Endothelial cell of umbilical vein (primary cell): Measurements from ENCODE around the gene TMEM186.

ENCODE experiments used
- CTCF ChIP-seq, 2 donors: IDR thresholded peaks; 1 replicate in 1 of 2; 2 replicates in 1 of 2; pipeline ENCODE4 v1.5.1; 2011; ENCODE audit warnings: low read length in 2 of 2, mild to moderate bottlenecking in 2 of 2, moderate library complexity in 2 of 2, control low read depth in 1 of 2, inconsistent platforms in 1 of 2, low read depth in 1 of 2; ENCODE audit not compliant: insufficient read depth in 1 of 2; ENCODE audit errors: extremely low read depth in 1 of 2
- EZH2 ChIP-seq: IDR thresholded peaks from 2 replicates; pipeline ENCODE4 v1.6.1; 2012; ENCODE audit warnings: borderline replicate concordance, low read depth, mild to moderate bottlenecking, moderate library complexity, low read length, inconsistent platforms; ENCODE audit not compliant: severe bottlenecking
- FOS ChIP-seq: IDR thresholded peaks from 2 replicates; pipeline ENCODE4 v1.6.1; 2011; ENCODE audit warnings: mild to moderate bottlenecking, low read length, moderate library complexity, borderline replicate concordance; ENCODE audit not compliant: insufficient read depth
- GATA2 ChIP-seq: IDR thresholded peaks from 2 replicates; pipeline ENCODE4 v1.7.0; 2011; ENCODE audit warnings: low read depth, mild to moderate bottlenecking, moderate library complexity, mixed read lengths, low read length; ENCODE audit not compliant: insufficient read length, insufficient read depth
- JUN ChIP-seq: IDR thresholded peaks from 2 replicates; pipeline ENCODE4 v1.6.1; 2011; ENCODE audit warnings: borderline replicate concordance, low read depth; ENCODE audit not compliant: insufficient read length, insufficient read depth
- MYC ChIP-seq: IDR thresholded peaks from one replicate; pipeline ENCODE4 v1.6.1; 2011; ENCODE audit warnings: mild to moderate bottlenecking, low read depth, low read length
- POLR2A ChIP-seq: IDR thresholded peaks from 2 replicates; pipeline ENCODE4 v1.6.1; 2012; ENCODE audit warnings: low read depth, mild to moderate bottlenecking, control low read depth, low read length
- POLR2AphosphoS5 ChIP-seq: IDR thresholded peaks from 2 replicates; pipeline ENCODE4 v1.6.1; 2012; ENCODE audit warnings: low read depth, mild to moderate bottlenecking, control low read depth, low read length, moderate library complexity; ENCODE audit not compliant: insufficient read depth
- TF ChIP-seq, protein P1 (sequence below): IDR thresholded peaks from 2 replicates; pipeline ENCODE4 v1.6.1; 2011; ENCODE audit not compliant: insufficient read depth, insufficient read length

- no peak for TF ChIP-seq CTCF (IDR thresholded peaks at IDR 0.05; ENCODE audit: extremely low read depth in 1 of 2, insufficient read depth in 1 of 2, low read depth in 1 of 2, low read length in 2 of 2)
- no peak for TF ChIP-seq MYC
- no peak for TF ChIP-seq POLR2A
- TF ChIP-seq EZH2 = no peak
- TF ChIP-seq POLR2AphosphoS5 = no peak
- TF ChIP-seq, protein P1, sequence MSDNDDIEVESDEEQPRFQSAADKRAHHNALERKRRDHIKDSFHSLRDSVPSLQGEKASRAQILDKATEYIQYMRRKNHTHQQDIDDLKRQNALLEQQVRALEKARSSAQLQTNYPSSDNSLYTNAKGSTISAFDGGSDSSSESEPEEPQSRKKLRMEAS = no peak
- no peak for TF ChIP-seq FOS
- TF ChIP-seq JUN = no peak
- no peak for TF ChIP-seq GATA2
Observed at GRCh38 chr16:8761078-8761477, 36.4 kb downstream of the TMEM186 start.
